Endothelial cell of umbilical vein (primary cell): ENCODE data around the gene HOXA9. TPM values are rescaled to one million over a fixed set of nuclear protein-coding genes. Genes with fewer than 3 reads are reported as not detected.

Experiments
- BruUV-seq: library from RNA; stranded (reverse); fragments of 400-500 nt; replicated peaks from 2 replicates; lab custom pipeline; 2021; lab: Mats Ljungman, UMichigan
- CTCF ChIA-PET: fragments of 300-600, 350-600 bp; sonication (Branson Sonifier 250); formaldehyde crosslinking; loops from one replicate; lab custom pipeline; 2021; ENCODE audit warnings: antibody characterized with exemption, inconsistent platforms; lab: Charles Lee
- POLR2A ChIA-PET: fragments of 300-600, 350-600 bp; sonication (Branson Sonifier 250); formaldehyde crosslinking; loops from one replicate; lab custom pipeline; 2021; ENCODE audit warnings: antibody characterized with exemption, inconsistent platforms; lab: Charles Lee
- DNase-seq: peaks from one replicate; pipeline ENCODE4 v3.0.0-alpha.2; 2011; ENCODE audit warnings: low read depth, low spot score
- FAIRE-seq: peaks from 2 replicates; lab custom pipeline; 2011; peaks lifted over from hg19 to GRCh38; lab: Jason Lieb, UNC
- H2AFZ ChIP-seq: 2 replicates; pipeline ENCODE4 v1.6.0; 2012; ENCODE audit warnings: low read depth, low read length, control low read depth, inconsistent platforms
- H3K27ac ChIP-seq: 2 replicates; pipeline ENCODE4 v1.5.1; 2011; ENCODE audit warnings: low read depth, mild to moderate bottlenecking, control low read depth, low read length, moderate library complexity; ENCODE audit not compliant: insufficient read depth
- H3K27me3 ChIP-seq, 2 experiments: 2 replicates each; pipeline versions ENCODE4 v1.6.0 to v1.6.1; 2011; ENCODE audit warnings: low read length in 2 of 2, mixed read lengths in 1 of 2; ENCODE audit not compliant: control insufficient read depth in 2 of 2, insufficient read depth in 2 of 2
- H3K36me3 ChIP-seq, 2 experiments: 2 replicates in 1 of 2; 3 replicates in 1 of 2; pipeline ENCODE4 v1.5.1; 2011; ENCODE audit warnings: low read length in 2 of 2, mild to moderate bottlenecking in 1 of 2, moderate library complexity in 1 of 2; ENCODE audit not compliant: control insufficient read depth in 2 of 2, insufficient read depth in 2 of 2; ENCODE audit errors: extremely low read depth in 1 of 2
- H3K4me1 ChIP-seq: 3 replicates; pipeline ENCODE4 v1.5.1; 2011; ENCODE audit warnings: mild to moderate bottlenecking, low read length; ENCODE audit not compliant: control insufficient read depth, insufficient read depth; ENCODE audit errors: extremely low read depth
- H3K4me2 ChIP-seq: 2 replicates; pipeline ENCODE4 v1.6.1; 2011; ENCODE audit warnings: low read length, control low read depth, mixed read lengths; ENCODE audit not compliant: insufficient read depth
- H3K4me3 ChIP-seq, 3 experiments: fragments of 200-600 bp in 1 of 3; sonication (generic), shearing (Covaris generic) in 1 of 3; replicated peaks in 1 of 3; 2 replicates each; pipeline ENCODE4 v1.5.1; 2011 to 2016; ENCODE audit warnings: control low read depth in 3 of 3, low read length in 3 of 3, mild to moderate bottlenecking in 2 of 3, inconsistent platforms in 1 of 3, low read depth in 1 of 3, moderate library complexity in 1 of 3; ENCODE audit not compliant: insufficient read depth in 1 of 3
- H3K79me2 ChIP-seq: 2 replicates; pipeline ENCODE4 v1.6.0; 2012; ENCODE audit warnings: low read length, inconsistent platforms; ENCODE audit not compliant: control insufficient read depth, insufficient read depth
- H3K9ac ChIP-seq: replicated peaks from 2 replicates; pipeline ENCODE3; 2011; ENCODE audit warnings: low read length, control low read depth; ENCODE audit not compliant: insufficient read depth; ENCODE audit errors: extremely low read depth
- H3K9me1 ChIP-seq: replicated peaks from 3 replicates; pipeline ENCODE4 v1.6.0; 2011; ENCODE audit warnings: mild to moderate bottlenecking, low read length; ENCODE audit not compliant: control insufficient read depth, insufficient read depth; ENCODE audit errors: extremely low read depth
- H3K9me3 ChIP-seq: replicated peaks from 2 replicates; pipeline ENCODE4 v1.5.1; 2012; ENCODE audit warnings: low read length, inconsistent platforms; ENCODE audit not compliant: control insufficient read depth, insufficient read depth
- H4K20me1 ChIP-seq: replicated peaks from 2 replicates; pipeline ENCODE3; 2011; ENCODE audit warnings: mild to moderate bottlenecking, low read length; ENCODE audit not compliant: control insufficient read depth, insufficient read depth; ENCODE audit errors: extremely low read depth
- EZH2 ChIP-seq: IDR thresholded peaks from 2 replicates; pipeline ENCODE4 v1.6.1; 2012; ENCODE audit warnings: borderline replicate concordance, low read depth, mild to moderate bottlenecking, moderate library complexity, low read length, inconsistent platforms; ENCODE audit not compliant: severe bottlenecking
- FOS ChIP-seq: IDR thresholded peaks from 2 replicates; pipeline ENCODE4 v1.6.1; 2011; ENCODE audit warnings: mild to moderate bottlenecking, low read length, moderate library complexity, borderline replicate concordance; ENCODE audit not compliant: insufficient read depth
- GATA2 ChIP-seq: IDR thresholded peaks from 2 replicates; pipeline ENCODE4 v1.7.0; 2011; ENCODE audit warnings: low read depth, mild to moderate bottlenecking, moderate library complexity, mixed read lengths, low read length; ENCODE audit not compliant: insufficient read length, insufficient read depth
- JUN ChIP-seq: IDR thresholded peaks from 2 replicates; pipeline ENCODE4 v1.6.1; 2011; ENCODE audit warnings: borderline replicate concordance, low read depth; ENCODE audit not compliant: insufficient read length, insufficient read depth
- MYC ChIP-seq: IDR thresholded peaks from one replicate; pipeline ENCODE4 v1.6.1; 2011; ENCODE audit warnings: mild to moderate bottlenecking, low read depth, low read length
- POLR2A ChIP-seq: IDR thresholded peaks from 2 replicates; pipeline ENCODE4 v1.6.1; 2012; ENCODE audit warnings: low read depth, mild to moderate bottlenecking, control low read depth, low read length
- POLR2AphosphoS5 ChIP-seq: IDR thresholded peaks from 2 replicates; pipeline ENCODE4 v1.6.1; 2012; ENCODE audit warnings: low read depth, mild to moderate bottlenecking, control low read depth, low read length, moderate library complexity; ENCODE audit not compliant: insufficient read depth
- dilution Hi-C: fragments of 300-500 bp; cut with MboI; formaldehyde crosslinking; loops from one replicate; pipeline ENCODE4 v1.15.0; 2019; ENCODE audit warnings: low sequenced_read_pairs; ENCODE audit not compliant: extremely low pct_ligation_motif_present
- intact Hi-C: fragments of 100-400 bp; cut with micrococcal nuclease; formaldehyde crosslinking; loops from one replicate; pipeline ENCODE4 v1.10.0; 2022
- polyA plus RNA-seq, 4 experiments: library from polyadenylated mRNA; depleted of rRNA in 3 of 4; stranded (reverse) in 3 of 4; unstranded in 1 of 4; fragments of >200 nt; gene quantifications; 2 replicates each; pipeline versions ENCODE4 v1.2.1 to v1.2.3, GENCODE V29; 2011 to 2012; ENCODE audit warnings: missing spikeins in 1 of 4
- total RNA-seq: library from RNA; stranded (reverse); gene quantifications from 2 replicates; pipeline ENCODE4 v1.2.3, GENCODE V29; 2021
- TF ChIP-seq, protein P1 (sequence below): IDR thresholded peaks from 2 replicates; pipeline ENCODE4 v1.6.1; 2011; ENCODE audit not compliant: insufficient read depth, insufficient read length
- TF ChIP-seq, protein P2 (sequence below), 2 donors: IDR thresholded peaks; 1 replicate in 1 of 2; 2 replicates in 1 of 2; pipeline ENCODE4 v1.5.1; 2011; ENCODE audit warnings: low read length in 2 of 2, mild to moderate bottlenecking in 2 of 2, moderate library complexity in 2 of 2, control low read depth in 1 of 2, inconsistent platforms in 1 of 2, low read depth in 1 of 2; ENCODE audit not compliant: insufficient read depth in 1 of 2; ENCODE audit errors: extremely low read depth in 1 of 2

Gene HOXA9
- total and polyA plus RNA-seq, 2 donors (not counting 3 experiments of a cell fraction or from before 2014, with no cell fraction given): 47.2 to 61.6 TPM

DNA sequence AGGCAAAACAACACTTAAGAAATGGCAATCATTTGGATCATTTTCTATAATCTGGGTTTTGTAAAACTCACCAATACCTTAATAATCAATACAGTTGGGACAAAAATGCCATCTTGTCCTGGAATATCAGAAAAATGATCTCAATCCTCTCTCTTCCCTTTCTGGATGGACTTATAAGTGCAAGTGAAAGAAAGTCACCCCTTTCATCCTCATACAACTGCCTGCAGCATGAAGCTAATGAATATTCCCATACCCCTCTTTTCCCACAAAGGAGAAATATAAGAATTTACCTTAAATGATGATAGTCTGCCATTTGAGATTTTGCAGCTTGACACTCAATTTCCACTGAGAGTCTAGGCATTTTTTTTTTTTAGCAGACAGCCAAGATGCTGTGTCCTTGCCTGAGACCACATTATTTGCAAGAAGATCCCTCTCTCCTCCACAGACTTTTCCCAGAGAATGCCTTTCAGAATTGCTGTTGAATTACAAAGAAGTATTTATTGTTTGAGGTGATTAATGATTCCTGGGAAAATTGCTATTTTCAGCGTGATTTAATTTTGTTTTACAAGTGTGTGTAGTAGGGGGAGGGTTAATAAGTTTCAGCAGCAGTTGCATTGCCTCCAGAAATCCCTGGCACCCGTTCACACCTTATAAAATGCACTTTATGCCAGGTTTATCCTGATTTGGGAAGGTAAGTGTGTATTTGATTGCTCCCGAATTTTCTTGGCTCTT is 38.6 kb downstream of the HOXA9 start:
- peaks cover 61% of the 10 kb centered on the region for H3K79me2 ChIP-seq
- H3K4me2 ChIP-seq: no peak overlapping the region
- H3K36me3 ChIP-seq: peaks cover 0 to 11% of the 10 kb centered on the region in 2 experiments
- no peak for FAIRE-seq
- CTCF ChIA-PET: interaction anchor here (0.8 to 0.9 kb wide), 2 partner anchors 10 to 273 kb away, joined by 3 to 4 read pairs; no protein-coding TSS in a partner anchor
- H2AFZ ChIP-seq: no peak overlapping the region
- no peak overlapping the region for H3K4me3 ChIP-seq
- no peak for DNase-seq
- dilution Hi-C loops (no loop called here), intact Hi-C loops (no loop called here)
- H3K27me3 ChIP-seq: no peaks in the 10 kb centered on the region
- no peaks in the 10 kb centered on the region for H3K9me3 ChIP-seq
- peaks cover 66% of the 10 kb centered on the region for H3K4me1 ChIP-seq
- TF ChIP-seq, protein P1, sequence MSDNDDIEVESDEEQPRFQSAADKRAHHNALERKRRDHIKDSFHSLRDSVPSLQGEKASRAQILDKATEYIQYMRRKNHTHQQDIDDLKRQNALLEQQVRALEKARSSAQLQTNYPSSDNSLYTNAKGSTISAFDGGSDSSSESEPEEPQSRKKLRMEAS: no peak
- TF ChIP-seq, protein P2, sequence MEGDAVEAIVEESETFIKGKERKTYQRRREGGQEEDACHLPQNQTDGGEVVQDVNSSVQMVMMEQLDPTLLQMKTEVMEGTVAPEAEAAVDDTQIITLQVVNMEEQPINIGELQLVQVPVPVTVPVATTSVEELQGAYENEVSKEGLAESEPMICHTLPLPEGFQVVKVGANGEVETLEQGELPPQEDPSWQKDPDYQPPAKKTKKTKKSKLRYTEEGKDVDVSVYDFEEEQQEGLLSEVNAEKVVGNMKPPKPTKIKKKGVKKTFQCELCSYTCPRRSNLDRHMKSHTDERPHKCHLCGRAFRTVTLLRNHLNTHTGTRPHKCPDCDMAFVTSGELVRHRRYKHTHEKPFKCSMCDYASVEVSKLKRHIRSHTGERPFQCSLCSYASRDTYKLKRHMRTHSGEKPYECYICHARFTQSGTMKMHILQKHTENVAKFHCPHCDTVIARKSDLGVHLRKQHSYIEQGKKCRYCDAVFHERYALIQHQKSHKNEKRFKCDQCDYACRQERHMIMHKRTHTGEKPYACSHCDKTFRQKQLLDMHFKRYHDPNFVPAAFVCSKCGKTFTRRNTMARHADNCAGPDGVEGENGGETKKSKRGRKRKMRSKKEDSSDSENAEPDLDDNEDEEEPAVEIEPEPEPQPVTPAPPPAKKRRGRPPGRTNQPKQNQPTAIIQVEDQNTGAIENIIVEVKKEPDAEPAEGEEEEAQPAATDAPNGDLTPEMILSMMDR (IDR thresholded peaks at IDR 0.05; ENCODE audit: extremely low read depth in 1 of 2, insufficient read depth in 1 of 2, low read depth in 1 of 2, low read length in 2 of 2): no peak
- BruUV-seq: no TSS peak
- POLR2A ChIA-PET: no interaction called here
- no peaks in the 10 kb centered on the region for H4K20me1 ChIP-seq
- no peaks in the 10 kb centered on the region for H3K9me1 ChIP-seq
- H3K27ac ChIP-seq: no peak overlapping the region
- H3K9ac ChIP-seq: no peak overlapping the region

DNA sequence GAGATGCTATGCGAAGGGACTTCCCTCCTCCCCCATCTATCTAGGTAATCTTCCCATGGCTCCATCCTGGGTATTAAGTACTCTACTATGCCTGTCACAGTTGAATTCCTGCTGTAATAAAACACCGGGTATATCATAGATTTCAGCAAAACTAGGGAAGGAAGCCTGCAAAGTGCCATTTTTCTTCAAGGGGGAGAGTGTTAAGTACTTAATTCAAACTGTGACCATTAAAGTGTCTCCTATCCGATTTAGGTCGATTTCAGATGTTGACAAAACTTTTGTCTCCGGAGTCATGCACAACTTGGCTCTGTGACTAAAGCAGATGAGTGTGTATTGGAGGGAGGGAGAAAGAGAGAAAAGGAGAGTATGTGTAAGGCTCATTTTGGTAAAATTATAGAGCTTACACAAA is 39.3 kb downstream of the HOXA9 start:
- BruUV-seq: no TSS peak
- H3K9me1 ChIP-seq: no peaks in the 10 kb centered on the region
- DNase-seq: no peak
- CTCF ChIA-PET: interaction anchor here (0.8 kb wide), 1 partner anchor 10 kb away, joined by 4 read pairs; no protein-coding TSS in a partner anchor
- POLR2A ChIA-PET: no interaction called here
- dilution Hi-C loops: no loop called here
- H3K9ac ChIP-seq: no peak overlapping the region
- no peaks in the 10 kb centered on the region for H4K20me1 ChIP-seq
- no peak overlapping the region for H3K27ac ChIP-seq
- H2AFZ ChIP-seq: no peak overlapping the region
- H3K27me3 ChIP-seq: no peaks in the 10 kb centered on the region
- peaks cover 0 to 11% of the 10 kb centered on the region in 2 experiments for H3K36me3 ChIP-seq
- no peak for FAIRE-seq
- TF ChIP-seq POLR2A (no peak), GATA2 (no peak), FOS (no peak), EZH2 (no peak), MYC (no peak), POLR2AphosphoS5 (no peak), JUN (no peak)
- TF ChIP-seq, protein P2 (IDR thresholded peaks at IDR 0.05; ENCODE audit: extremely low read depth in 1 of 2, insufficient read depth in 1 of 2, low read depth in 1 of 2, low read length in 2 of 2): no peak
- TF ChIP-seq, protein P1: no peak
- H3K79me2 ChIP-seq: peaks cover 62% of the 10 kb centered on the region
- no peak overlapping the region for H3K4me2 ChIP-seq
- intact Hi-C loops: no loop called here
- no peaks in the 10 kb centered on the region for H3K9me3 ChIP-seq
- H3K4me1 ChIP-seq: peaks cover 66% of the 10 kb centered on the region
- no peak overlapping the region for H3K4me3 ChIP-seq
